Hepatocyte (in vitro differentiated cells): ENCODE results near the gene ZNF432. TPM values are rescaled to one million over a fixed set of nuclear protein-coding genes. Genes with fewer than 3 reads are reported as not detected.

Source experiments
- DNase-seq: peaks from one replicate; pipeline ENCODE4 v3.0.0-alpha.2; 2016; ENCODE audit warnings: low spot score
- H2AFZ ChIP-seq: fragments of 200-600 bp; sonication (generic); 2 replicates; pipeline ENCODE4 v1.6.0; 2016; ENCODE audit warnings: antibody characterized with exemption, mild to moderate bottlenecking
- H3K27ac ChIP-seq: fragments of 200-600 bp; sonication (generic); 2 replicates; pipeline ENCODE4 v1.5.1; 2016; ENCODE audit warnings: mild to moderate bottlenecking
- H3K27me3 ChIP-seq: fragments of 200-600 bp; sonication (generic); 2 replicates; pipeline ENCODE4 v1.6.1; 2016
- H3K36me3 ChIP-seq: fragments of 200-600 bp; sonication (generic); replicated peaks from 2 replicates; pipeline ENCODE4 v1.5.1; 2016; ENCODE audit warnings: low read depth; ENCODE audit not compliant: insufficient read depth
- H3K4me1 ChIP-seq: fragments of 200-600 bp; sonication (generic); 2 replicates; pipeline ENCODE4 v1.5.1; 2016; ENCODE audit warnings: mild to moderate bottlenecking, moderate library complexity; ENCODE audit not compliant: insufficient read depth
- H3K4me2 ChIP-seq: fragments of 200-600 bp; sonication (generic); 2 replicates; pipeline ENCODE4 v1.6.0; 2016
- H3K4me3 ChIP-seq: fragments of 200-600 bp; sonication (generic); 2 replicates; pipeline ENCODE4 v1.5.1; 2016; ENCODE audit warnings: mild to moderate bottlenecking
- H3K79me2 ChIP-seq: fragments of 200-600 bp; sonication (generic); 2 replicates; pipeline ENCODE4 v1.6.0; 2017; ENCODE audit warnings: mild to moderate bottlenecking
- H3K9me2 ChIP-seq: fragments of 200-600 bp; sonication (generic); replicated peaks from 2 replicates; pipeline ENCODE4 v1.6.0; 2017; ENCODE audit warnings: mild to moderate bottlenecking; ENCODE audit not compliant: insufficient read depth
- H3K9me3 ChIP-seq: fragments of 200-600 bp; sonication (generic); 2 replicates; pipeline ENCODE4 v1.5.1; 2016; ENCODE audit warnings: low read depth, mild to moderate bottlenecking
- H4K20me1 ChIP-seq: fragments of 200-600 bp; sonication (generic); 2 replicates; pipeline ENCODE4 v1.6.0; 2016; ENCODE audit warnings: mild to moderate bottlenecking; ENCODE audit not compliant: insufficient read depth, poor library complexity, severe bottlenecking
- EZH2 ChIP-seq: fragments of 200-600 bp; sonication (generic); IDR thresholded peaks from 2 replicates; pipeline ENCODE4 v1.6.1; 2016; ENCODE audit warnings: antibody characterized with exemption, mild to moderate bottlenecking, borderline replicate concordance
- EZH2phosphoT487 ChIP-seq: fragments of 200-600 bp; sonication (generic); IDR thresholded peaks from one replicate; pipeline ENCODE4 v1.6.1; 2018; ENCODE audit warnings: antibody characterized with exemption, mild to moderate bottlenecking, low read depth, moderate library complexity; ENCODE audit not compliant: unreplicated experiment, severe bottlenecking
- WGBS: methylation state at CpG from one replicate; pipeline ENCODE4 v1.1.6; 2016; ENCODE audit warnings: low lambda C conversion rate; ENCODE audit errors: missing lambda C conversion rate; 5-methylcytosine and 5-hydroxymethylcytosine counted together
- polyA plus RNA-seq: library from polyadenylated mRNA; unstranded; fragments of >200 nt; fragmentation: Nextera tagmentation; extraction: Ambion mirVana; gene quantifications from 2 replicates; pipeline ENCODE4 v1.2.1, GENCODE V29; 2016
- total RNA-seq: library from RNA; depleted of rRNA; stranded (reverse); fragments of >200 nt; gene quantifications from 2 replicates; pipeline ENCODE4 v1.2.3, GENCODE V29; 2014
- TF ChIP-seq, protein P1 (sequence below): fragments of 200-600 bp; sonication (generic); IDR thresholded peaks from 2 replicates; pipeline ENCODE4 v1.5.1; 2016; ENCODE audit warnings: antibody characterized with exemption, mild to moderate bottlenecking; ENCODE audit not compliant: poor library complexity

ZNF432 gene
- total and polyA plus RNA-seq, 2 experiments from 2014 or later, result 3.4 to 10.1 TPM

DNA sequence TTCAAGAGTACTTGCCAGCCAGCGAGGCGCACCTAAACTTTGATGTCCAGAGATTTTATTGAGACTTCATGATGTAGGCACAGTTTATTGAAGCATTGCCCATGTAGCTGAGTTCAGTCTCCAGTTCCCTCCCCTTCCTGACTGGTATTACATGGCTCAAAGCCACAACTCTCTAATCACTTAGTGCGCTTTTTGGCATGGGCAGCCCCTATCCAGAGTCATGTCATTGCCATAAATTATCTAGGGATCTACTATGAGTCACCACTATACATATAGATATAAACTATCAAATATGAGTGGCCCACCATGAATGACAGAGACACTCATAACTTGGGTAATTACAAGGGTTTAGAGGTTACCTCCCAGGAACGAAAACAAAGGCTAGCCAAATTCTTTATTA, 28.1 kb downstream of the ZNF432 start:
- no peak for DNase-seq
- Histone ChIP-seq H3K9me3 (peaks cover 79% of the 10 kb centered on the region), H3K27me3 (no peaks in the 10 kb centered on the region), H3K4me1 (no peaks in the 10 kb centered on the region), H3K36me3 (peaks cover 22% of the 10 kb centered on the region), H4K20me1 (no peaks in the 10 kb centered on the region), H3K79me2 (peaks cover 17% of the 10 kb centered on the region), H3K9me2 (no peaks in the 10 kb centered on the region), H3K27ac (no peak overlapping the region), H2AFZ (no peak overlapping the region), H3K4me3 (no peak overlapping the region), H3K4me2 (no peak overlapping the region)
- 94% methylated on average over 4 of the region's 4 CpGs for WGBS
- TF ChIP-seq, protein P1, sequence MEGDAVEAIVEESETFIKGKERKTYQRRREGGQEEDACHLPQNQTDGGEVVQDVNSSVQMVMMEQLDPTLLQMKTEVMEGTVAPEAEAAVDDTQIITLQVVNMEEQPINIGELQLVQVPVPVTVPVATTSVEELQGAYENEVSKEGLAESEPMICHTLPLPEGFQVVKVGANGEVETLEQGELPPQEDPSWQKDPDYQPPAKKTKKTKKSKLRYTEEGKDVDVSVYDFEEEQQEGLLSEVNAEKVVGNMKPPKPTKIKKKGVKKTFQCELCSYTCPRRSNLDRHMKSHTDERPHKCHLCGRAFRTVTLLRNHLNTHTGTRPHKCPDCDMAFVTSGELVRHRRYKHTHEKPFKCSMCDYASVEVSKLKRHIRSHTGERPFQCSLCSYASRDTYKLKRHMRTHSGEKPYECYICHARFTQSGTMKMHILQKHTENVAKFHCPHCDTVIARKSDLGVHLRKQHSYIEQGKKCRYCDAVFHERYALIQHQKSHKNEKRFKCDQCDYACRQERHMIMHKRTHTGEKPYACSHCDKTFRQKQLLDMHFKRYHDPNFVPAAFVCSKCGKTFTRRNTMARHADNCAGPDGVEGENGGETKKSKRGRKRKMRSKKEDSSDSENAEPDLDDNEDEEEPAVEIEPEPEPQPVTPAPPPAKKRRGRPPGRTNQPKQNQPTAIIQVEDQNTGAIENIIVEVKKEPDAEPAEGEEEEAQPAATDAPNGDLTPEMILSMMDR, result no peak
- no peak for TF ChIP-seq EZH2
- no peak for TF ChIP-seq EZH2phosphoT487

DNA sequence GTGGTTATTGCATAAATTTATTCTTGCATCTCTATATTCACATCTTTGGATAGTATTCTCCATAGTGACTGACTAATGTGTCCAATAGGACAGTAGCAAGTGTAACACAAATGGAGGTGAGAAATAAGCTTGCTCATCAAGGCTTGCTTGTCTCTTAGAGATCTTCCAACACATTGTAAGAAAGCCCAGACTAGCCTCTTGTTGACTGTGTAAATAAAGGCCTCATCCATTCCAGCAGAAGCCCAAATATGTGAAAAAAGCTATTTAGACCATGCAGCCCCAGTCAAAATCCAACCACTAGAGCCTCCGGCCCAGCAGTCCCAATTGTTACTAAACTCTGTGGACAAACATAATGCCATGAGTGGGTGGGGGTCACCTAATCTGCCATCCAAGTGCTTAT, 38.0 kb downstream of the ZNF432 start:
- no peaks in the 10 kb centered on the region for H3K27me3 ChIP-seq
- H2AFZ ChIP-seq, result no peak overlapping the region
- TF ChIP-seq EZH2phosphoT487 (no peak), EZH2 (no peak)
- TF ChIP-seq, protein P1, result no peak
- H3K4me3 ChIP-seq, result no peak overlapping the region
- H3K4me2 ChIP-seq, result no peak overlapping the region
- peaks cover 6% of the 10 kb centered on the region for H3K9me3 ChIP-seq
- H3K9me2 ChIP-seq, result no peaks in the 10 kb centered on the region
- H3K79me2 ChIP-seq, result peaks cover 23% of the 10 kb centered on the region
- no peak for DNase-seq
- WGBS, result 91% methylated on average over 1 of the region's 1 CpG
- no peaks in the 10 kb centered on the region for H4K20me1 ChIP-seq
- no peaks in the 10 kb centered on the region for H3K36me3 ChIP-seq
- H3K27ac ChIP-seq, result no peak overlapping the region
- H3K4me1 ChIP-seq, result peaks cover 6% of the 10 kb centered on the region

DNA sequence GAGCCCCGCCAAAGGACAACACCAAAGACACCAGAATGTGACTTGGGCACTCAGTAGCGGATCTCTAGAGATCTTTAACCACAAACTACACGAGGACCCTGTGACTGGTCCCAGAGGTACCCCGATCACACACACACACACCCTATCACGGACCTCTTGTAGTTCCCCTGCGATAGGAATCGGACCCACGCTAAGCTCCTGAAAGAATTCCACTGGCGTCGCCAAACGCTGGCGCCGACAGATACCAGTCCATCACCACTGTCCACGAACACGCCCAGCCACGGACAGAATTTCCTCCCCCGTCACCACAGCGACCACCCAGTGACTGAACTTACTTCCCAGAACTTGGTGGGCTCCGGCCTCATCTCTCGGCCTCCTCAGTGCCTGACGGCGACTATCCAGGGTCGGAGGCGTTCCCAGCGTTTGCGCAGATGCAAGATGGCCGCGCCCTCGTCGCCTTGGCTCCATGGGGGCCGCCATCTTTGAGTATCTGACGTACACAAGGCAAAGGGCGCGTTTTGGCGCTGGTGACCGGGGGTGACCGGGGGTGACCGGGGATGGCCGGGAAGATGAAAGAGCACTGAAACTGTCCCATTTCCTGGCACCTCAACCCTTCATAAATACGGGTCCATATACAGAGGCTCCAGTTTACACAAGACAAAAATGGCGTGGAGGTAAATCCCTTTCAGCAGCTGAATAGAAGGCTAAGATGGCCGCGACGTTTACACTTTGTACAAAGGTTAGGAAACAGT, 40.7 kb downstream of the ZNF432 start, which contains the start of gene ZNF615:
Gene ZNF615 (minus strand): TSS at position 406 of the 752 bp plus-strand sequence. CDS start 4,500 bp downstream, outside the sequence.
- H3K79me2 ChIP-seq, result peaks cover 48% of the 10 kb centered on the region
- H3K36me3 ChIP-seq, result no peaks in the 10 kb centered on the region
- peak within 1 kb of the TSS; percentile 76 for H3K4me3 ChIP-seq
- H3K27ac ChIP-seq, result peak within 1 kb of the TSS; percentile 89
- peak within 1 kb of the TSS; percentile 100 for H2AFZ ChIP-seq
- H4K20me1 ChIP-seq, result no peaks in the 10 kb centered on the region
- H3K9me2 ChIP-seq, result no peaks in the 10 kb centered on the region
- peaks cover 7% of the 10 kb centered on the region for H3K9me3 ChIP-seq
- H3K4me1 ChIP-seq, result peaks cover 6% of the 10 kb centered on the region
- H3K27me3 ChIP-seq, result no peaks in the 10 kb centered on the region
- 1% methylated on average over 41 of the region's 44 CpGs for WGBS
- TF ChIP-seq EZH2, result no peak
- TF ChIP-seq, protein P1, result no peak
- TF ChIP-seq EZH2phosphoT487, result no peak
- H3K4me2 ChIP-seq, result peak within 1 kb of the TSS; percentile 84
- peak; percentile 93 for DNase-seq
